ENCODE results near the gene PYDC1.
"Not testable (repeated sequence)": the region's sequence is repeated elsewhere in the genome, so short reads cannot be mapped to it uniquely, and the experiment has no call there.

PYDC1 gene

DNA sequence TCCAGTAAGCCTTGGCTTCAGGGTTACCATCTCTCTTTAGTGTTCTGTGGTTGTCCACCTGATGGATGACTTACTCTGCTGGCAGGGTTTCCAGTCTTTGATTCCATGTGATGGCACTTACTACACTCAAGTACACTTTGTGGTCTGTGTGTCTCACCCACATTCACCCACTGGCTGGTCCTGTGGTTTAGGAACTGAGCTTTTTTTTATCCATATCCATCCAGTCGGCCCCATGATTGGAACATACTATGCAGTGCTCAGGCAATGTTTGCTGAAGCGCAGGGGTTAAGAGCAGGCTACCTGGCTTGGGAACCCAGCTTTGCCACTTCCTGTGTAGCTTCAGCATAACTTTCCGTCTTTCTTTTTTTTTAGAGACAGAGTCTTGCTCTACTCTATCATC, 39.8 kb downstream of the PYDC1 start:
- DNase-seq: no peak

DNA sequence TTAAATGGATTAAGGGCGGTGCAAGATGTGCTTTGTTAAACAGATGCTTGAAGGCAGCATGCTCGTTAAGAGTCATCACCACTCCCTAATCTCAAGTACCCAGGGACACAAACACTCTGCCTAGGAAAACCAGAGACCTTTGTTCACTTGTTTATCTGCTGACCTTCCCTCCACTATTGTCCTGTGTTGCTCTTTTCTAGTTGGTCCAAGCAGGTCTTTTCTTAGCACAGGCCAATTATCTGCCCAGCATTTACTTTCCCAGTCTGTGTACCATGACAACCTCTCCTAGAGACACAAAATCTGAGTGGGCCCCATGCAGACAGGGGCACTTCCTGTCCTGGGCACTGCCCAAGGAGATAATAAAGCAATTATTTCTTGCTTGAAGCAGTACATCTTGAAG, 46.9 kb downstream of the PYDC1 start:
- not testable (repeated sequence) for DNase-seq

DNA sequence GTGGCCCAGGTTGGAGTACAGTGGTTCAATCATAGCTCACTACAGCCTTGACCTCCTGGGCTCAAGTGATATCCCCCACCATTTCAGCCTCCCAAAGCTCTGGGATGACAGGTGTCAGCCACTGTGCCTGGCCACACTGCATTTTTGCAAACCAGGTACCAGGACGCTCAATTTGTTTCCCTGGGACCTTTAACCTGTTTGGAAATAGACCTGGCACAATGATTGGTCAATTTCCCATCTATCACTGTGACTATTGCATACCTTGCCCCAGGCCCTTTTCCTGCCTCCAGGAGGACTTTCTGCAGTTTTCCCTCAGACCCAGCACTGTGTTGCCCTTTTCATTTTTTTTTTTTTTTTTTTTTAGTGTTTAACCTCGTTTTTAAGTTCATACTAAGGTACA, 48.1 kb downstream of the PYDC1 start:
- no peak for DNase-seq

DNA sequence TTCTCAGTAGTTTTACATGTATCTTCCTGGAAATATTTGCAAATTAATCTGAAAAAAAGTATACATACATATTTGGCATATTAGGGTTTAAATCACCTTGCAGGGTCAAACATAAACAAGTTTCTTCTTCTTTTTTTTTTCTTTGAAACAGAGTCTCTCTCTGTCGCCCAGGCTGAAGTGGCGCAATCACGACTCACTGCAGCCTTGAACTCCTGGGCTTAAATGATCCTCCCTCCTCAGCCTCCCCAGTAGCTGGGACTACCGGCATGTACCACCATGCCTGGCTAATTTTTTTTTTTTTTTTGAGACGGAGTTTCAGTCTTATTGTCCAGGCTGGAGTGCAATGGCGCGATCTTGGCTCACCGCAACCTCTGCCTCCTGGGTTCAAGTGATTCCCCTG, 49.6 kb downstream of the PYDC1 start:
- DNase-seq: no peak

Measured in activated T-cell treated with anti-CD3 and anti-CD28 coated beads for 4 hours (primary cell).